ENCODE data around the gene HS3ST6.

Gene HS3ST6

DNA sequence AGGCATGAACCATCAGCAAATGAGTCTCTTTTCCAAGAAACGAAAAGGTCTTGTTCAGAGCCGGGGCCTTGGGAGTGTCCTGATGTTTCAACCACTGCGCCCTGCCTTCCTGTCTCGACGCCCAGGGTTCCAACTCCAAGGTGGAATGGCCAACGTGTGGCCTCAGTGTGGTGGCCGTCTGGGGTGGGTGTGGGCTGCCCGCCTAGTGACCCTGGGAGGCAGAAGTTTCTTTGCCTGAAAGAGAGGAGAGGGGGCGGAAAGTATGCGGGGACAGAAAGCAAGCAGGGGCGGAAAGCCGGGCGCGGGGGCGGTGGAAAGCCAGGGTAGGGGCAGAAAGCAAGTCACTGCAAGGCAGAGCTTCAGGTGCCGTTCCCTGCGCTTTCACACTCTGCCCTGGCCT is 20.7 kb upstream of the HS3ST6 start:
- DNase-seq (ENCODE audit: low read depth in 2 of 2), result no peak
- no peak overlapping the region for H3K4me3 ChIP-seq (replicated peaks in 1 of 2; ENCODE audit: low read depth in 2 of 2, low read length in 2 of 2)
- TF ChIP-seq CTCF (IDR thresholded peaks at IDR 0.05; ENCODE audit: low read depth, low read length), result no peak

DNA sequence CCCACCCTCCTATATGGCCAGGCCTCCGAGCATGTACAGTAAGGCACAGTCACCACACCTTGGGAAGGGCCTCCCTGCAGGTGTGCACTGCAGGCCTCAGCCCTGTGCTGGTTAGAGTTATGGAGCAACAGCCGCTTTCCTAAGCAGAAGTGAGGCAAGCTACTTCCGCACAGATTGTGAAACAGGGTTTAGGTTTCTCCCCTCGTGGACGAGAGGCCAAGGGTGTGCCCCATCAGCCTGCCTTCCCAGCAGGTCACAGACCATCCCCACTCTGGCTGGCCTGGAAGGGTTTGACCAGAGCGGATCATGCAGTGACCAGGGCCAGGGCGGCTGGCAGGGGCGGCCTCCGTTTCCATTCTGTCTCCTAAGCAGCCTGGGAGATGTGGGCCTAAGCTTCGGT is 20.1 kb upstream of the HS3ST6 start:
- no peak overlapping the region for H3K4me3 ChIP-seq (replicated peaks in 1 of 2; ENCODE audit: low read depth in 2 of 2, low read length in 2 of 2)
- DNase-seq (ENCODE audit: low read depth in 2 of 2), result no peak
- no peak for TF ChIP-seq CTCF (IDR thresholded peaks at IDR 0.05; ENCODE audit: low read depth, low read length)

DNA sequence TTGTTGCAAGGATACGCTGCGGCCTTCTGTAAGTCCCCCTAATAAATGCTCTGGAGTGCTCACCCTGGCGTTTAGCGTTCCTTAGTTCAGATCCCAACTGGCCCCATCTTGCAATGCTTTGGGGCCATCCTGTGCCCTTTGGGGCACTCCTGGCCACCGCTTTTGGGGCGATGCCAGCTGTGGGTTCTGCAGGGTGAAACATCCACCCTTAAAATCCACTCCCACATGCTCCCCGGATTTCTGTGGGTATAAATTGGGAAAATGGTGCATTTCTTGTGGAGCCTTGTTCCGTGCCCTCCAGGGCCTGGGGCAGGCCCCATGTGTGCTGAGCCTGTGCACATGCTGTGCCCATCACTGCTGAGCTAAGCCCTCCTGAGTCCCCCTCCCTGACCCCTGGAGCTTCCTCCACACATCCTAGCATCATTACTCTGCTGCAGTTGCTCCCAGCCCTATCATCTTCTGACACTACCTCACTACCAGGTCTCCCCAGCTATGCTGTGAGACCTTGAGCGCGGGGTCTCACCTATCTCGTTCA is 18.8 kb upstream of the HS3ST6 start:
- no peak for DNase-seq (ENCODE audit: low read depth in 2 of 2)
- H3K4me3 ChIP-seq (replicated peaks in 1 of 2; ENCODE audit: low read depth in 2 of 2, low read length in 2 of 2), result no peak overlapping the region
- TF ChIP-seq CTCF (IDR thresholded peaks at IDR 0.05; ENCODE audit: low read depth, low read length), result no peak

- TF ChIP-seq CTCF (IDR thresholded peaks at IDR 0.05; ENCODE audit: low read depth, low read length), result no peak
- DNase-seq (ENCODE audit: low read depth in 2 of 2), result no peak
- H3K4me3 ChIP-seq (replicated peaks in 1 of 2; ENCODE audit: low read depth in 2 of 2, low read length in 2 of 2), result no peak overlapping the region
These were observed 15.0 kb upstream of the HS3ST6 start for GRCh38 chr16:1933097-1933661.

DNA sequence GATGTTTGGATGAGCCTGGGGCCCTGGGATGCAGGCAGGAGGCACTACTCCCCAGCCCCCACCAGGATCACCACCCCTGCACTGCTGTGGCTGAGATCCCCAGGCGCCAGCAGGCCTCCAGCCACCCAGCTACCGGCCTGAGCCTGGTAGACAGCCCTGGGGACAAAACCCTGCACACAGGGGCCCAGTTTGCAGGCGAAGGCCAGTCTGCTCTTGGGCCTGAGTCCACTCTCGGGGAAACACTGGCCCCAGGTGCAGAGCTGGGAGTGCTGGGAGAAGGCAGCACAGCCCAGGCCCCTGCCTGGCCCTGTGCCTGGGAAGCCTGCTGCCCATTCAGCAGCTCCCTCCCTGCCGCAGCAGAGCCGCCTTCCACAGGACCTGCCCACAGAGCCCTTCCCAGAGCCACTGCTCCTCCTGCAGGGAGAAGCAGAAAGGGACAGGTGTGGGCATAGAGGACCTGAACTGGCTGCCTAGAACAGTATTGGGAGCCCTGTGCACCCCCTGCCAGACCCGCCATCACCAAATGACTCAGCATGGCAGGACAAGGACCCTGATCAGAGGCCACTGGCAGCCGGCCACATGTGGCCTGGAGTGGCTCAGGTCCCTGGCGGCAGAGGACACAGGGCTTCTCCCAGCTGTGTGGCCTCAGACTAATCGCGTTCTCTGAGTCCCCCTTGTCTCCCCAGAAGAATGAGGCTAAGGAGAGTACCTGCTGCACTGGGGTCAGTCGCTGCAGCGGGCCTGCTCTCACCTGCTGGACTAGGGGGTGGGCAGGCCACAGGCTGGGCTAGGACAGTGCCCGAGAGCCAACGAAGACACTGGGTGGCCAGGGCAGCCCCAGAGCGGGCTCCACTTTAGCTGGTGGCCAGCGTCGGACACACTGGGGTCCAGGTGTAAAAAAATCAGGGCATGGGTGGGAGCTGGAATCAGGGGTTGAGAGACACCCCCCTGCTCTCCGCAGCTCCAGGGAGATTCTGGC is 14.1 kb upstream of the HS3ST6 start:
- peak; percentile 6 for TF ChIP-seq CTCF (IDR thresholded peaks at IDR 0.05; ENCODE audit: low read depth, low read length)
- DNase-seq (ENCODE audit: low read depth in 2 of 2), result no peak
- no peak overlapping the region for H3K4me3 ChIP-seq (replicated peaks in 1 of 2; ENCODE audit: low read depth in 2 of 2, low read length in 2 of 2)

DNA sequence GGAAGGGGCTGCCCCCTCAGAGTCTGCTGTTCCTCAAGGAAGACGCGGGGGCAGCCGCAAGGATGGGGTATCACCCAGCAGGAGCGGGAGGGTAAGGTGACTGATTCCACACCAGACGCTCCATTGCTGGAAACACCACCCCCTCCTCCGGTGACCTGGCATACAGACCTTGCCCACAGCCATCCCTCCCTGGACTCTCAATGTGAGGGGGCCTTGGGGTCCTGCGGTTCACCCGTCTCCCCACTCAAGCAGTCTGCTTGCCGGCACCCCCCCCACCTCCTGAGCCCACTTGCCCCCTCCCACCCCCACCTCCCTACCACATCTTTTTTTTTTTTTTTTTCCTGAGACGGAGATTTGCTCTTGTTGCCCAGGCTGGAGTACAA is 12.1 kb upstream of the HS3ST6 start:
- TF ChIP-seq CTCF (IDR thresholded peaks at IDR 0.05; ENCODE audit: low read depth, low read length), result no peak
- no peak overlapping the region for H3K4me3 ChIP-seq (replicated peaks in 1 of 2; ENCODE audit: low read depth in 2 of 2, low read length in 2 of 2)
- no peak for DNase-seq (ENCODE audit: low read depth in 2 of 2)
